Liver (tissue), 9 donors: ENCODE data around the gene NSUN5. TPM values are rescaled to one million over a fixed set of nuclear protein-coding genes. Genes with fewer than 3 reads are reported as not detected.

Source experiments
- DNase-seq: peaks from one replicate; pipeline ENCODE4 v3.0.0-alpha.2; 2017; ENCODE audit warnings: low spot score
- H3K27ac ChIP-seq, 2 donors: one replicate each; pipeline ENCODE4 v1.7.0; 2013; ENCODE audit warnings: inconsistent platforms in 2 of 2, low read length in 2 of 2, control low read depth in 1 of 2, low read depth in 1 of 2, mild to moderate bottlenecking in 1 of 2
- H3K27me3 ChIP-seq, 4 donors: one replicate each; pipeline versions ENCODE4 v1.6.1 to v1.7.0; 2013; ENCODE audit warnings: low read length in 3 of 4, inconsistent platforms in 1 of 4, mild to moderate bottlenecking in 1 of 4, moderate library complexity in 1 of 4; ENCODE audit not compliant: control insufficient read depth in 4 of 4, insufficient read depth in 4 of 4
- H3K36me3 ChIP-seq, 4 donors: one replicate each; pipeline versions ENCODE4 v1.6.1 to v1.7.0; 2013; ENCODE audit warnings: low read length in 3 of 4, mild to moderate bottlenecking in 3 of 4, low read depth in 1 of 4, moderate library complexity in 1 of 4; ENCODE audit not compliant: control insufficient read depth in 4 of 4, insufficient read depth in 3 of 4
- H3K4me1 ChIP-seq, 4 donors: one replicate each; pipeline versions ENCODE4 v1.6.1 to v1.7.0; 2013; ENCODE audit warnings: low read length in 3 of 4, mild to moderate bottlenecking in 3 of 4, moderate library complexity in 1 of 4; ENCODE audit not compliant: control insufficient read depth in 4 of 4, insufficient read depth in 4 of 4
- H3K4me3 ChIP-seq, 3 donors: one replicate each; pipeline versions ENCODE4 v1.6.1 to v1.7.0; 2013; ENCODE audit warnings: low read length in 3 of 3, control low read depth in 1 of 3, low read depth in 1 of 3, mild to moderate bottlenecking in 1 of 3
- H3K9ac ChIP-seq, 2 donors: one replicate each; pipeline ENCODE4 v1.7.0; 2013; ENCODE audit warnings: low read length in 2 of 2, mild to moderate bottlenecking in 2 of 2, moderate library complexity in 2 of 2, control low read depth in 1 of 2, low read depth in 1 of 2
- H3K9me3 ChIP-seq, 4 donors: one replicate each; pipeline versions ENCODE4 v1.6.1 to v1.7.0; 2013; ENCODE audit warnings: low read length in 3 of 4; ENCODE audit not compliant: control insufficient read depth in 4 of 4
- FOXA2 ChIP-seq: IDR thresholded peaks from 2 replicates; pipeline ENCODE4 v1.6.1; 2016; ENCODE audit warnings: antibody characterized with exemption
- GABPA ChIP-seq, 2 donors: IDR thresholded peaks in 1 of 2; conservative IDR thresholded peaks in 1 of 2; 2 replicates each; pipeline ENCODE4 v1.6.1; 2016; ENCODE audit warnings: antibody characterized with exemption in 2 of 2, mild to moderate bottlenecking in 1 of 2, moderate library complexity in 1 of 2
- HNF4A ChIP-seq, 2 donors: conservative IDR thresholded peaks; 2 replicates each; pipeline ENCODE4 v1.6.1; 2016; ENCODE audit warnings: antibody characterized with exemption in 2 of 2, mild to moderate bottlenecking in 2 of 2
- NR2F2 ChIP-seq: IDR thresholded peaks from 2 replicates; pipeline ENCODE4 v1.6.1; 2016; ENCODE audit warnings: antibody characterized with exemption
- RXRA ChIP-seq, 2 donors: IDR thresholded peaks; 2 replicates each; pipeline ENCODE4 v1.6.1; 2017 to 2018; ENCODE audit warnings: antibody characterized with exemption in 2 of 2, mild to moderate bottlenecking in 1 of 2
- SP1 ChIP-seq: IDR thresholded peaks from 2 replicates; pipeline ENCODE4 v1.6.1; 2018; ENCODE audit warnings: antibody characterized with exemption, mild to moderate bottlenecking
- TAF1 ChIP-seq: conservative IDR thresholded peaks from 2 replicates; pipeline ENCODE4 v1.6.1; 2016; ENCODE audit warnings: antibody characterized with exemption, mild to moderate bottlenecking
- WGBS: extraction: QIAGEN DNeasy Blood & Tissue Kit; methylation state at CpG from one replicate; pipeline ENCODE4 v1.1.7; 2013; 5-methylcytosine and 5-hydroxymethylcytosine counted together
- polyA plus RNA-seq, 2 donors: library from polyadenylated mRNA; stranded (reverse) in 1 of 2; unstranded in 1 of 2; fragments of 200-250 nt in 1 of 2; fragments of >200 nt in 1 of 2; fragmentation: Nextera tagmentation in 1 of 2; extraction: Ambion mirVana in 1 of 2; gene quantifications; one replicate each; pipeline versions ENCODE4 v1.2.1 to v1.2.3, GENCODE V29; 2013 to 2015
- total RNA-seq, 2 donors: library from RNA; depleted of rRNA; stranded (reverse); fragments of >200 nt; gene quantifications; one replicate each; pipeline ENCODE4 v1.2.3, GENCODE V29; 2014
- TF ChIP-seq, protein P1 (sequence below): IDR thresholded peaks from 2 replicates; pipeline ENCODE4 v1.6.1; 2016; ENCODE audit warnings: antibody characterized with exemption
- TF ChIP-seq, protein P2 (sequence below): fragments of 150-350 bp; IDR thresholded peaks from 2 replicates; pipeline ENCODE4 v1.5.1; 2017; ENCODE audit warnings: improper control_type of control experiment, low read depth, low read length; ENCODE audit not compliant: missing input control
- TF ChIP-seq, protein P3 (sequence below): IDR thresholded peaks from 2 replicates; pipeline ENCODE4 v1.6.1; 2016; ENCODE audit warnings: antibody characterized with exemption
- TF ChIP-seq, protein P4 (sequence below): IDR thresholded peaks from 2 replicates; pipeline ENCODE4 v1.6.1; 2016; ENCODE audit warnings: antibody characterized with exemption, mild to moderate bottlenecking
- donor health status: healthy.
- donor health status: healthy.
- donor health status: healthy.
- donor health status: healthy.
- donor health status: healthy.

Gene NSUN5
- total and polyA plus RNA-seq, 4 donors: 7.2 to 12.4 (median 10.3) TPM

DNA sequence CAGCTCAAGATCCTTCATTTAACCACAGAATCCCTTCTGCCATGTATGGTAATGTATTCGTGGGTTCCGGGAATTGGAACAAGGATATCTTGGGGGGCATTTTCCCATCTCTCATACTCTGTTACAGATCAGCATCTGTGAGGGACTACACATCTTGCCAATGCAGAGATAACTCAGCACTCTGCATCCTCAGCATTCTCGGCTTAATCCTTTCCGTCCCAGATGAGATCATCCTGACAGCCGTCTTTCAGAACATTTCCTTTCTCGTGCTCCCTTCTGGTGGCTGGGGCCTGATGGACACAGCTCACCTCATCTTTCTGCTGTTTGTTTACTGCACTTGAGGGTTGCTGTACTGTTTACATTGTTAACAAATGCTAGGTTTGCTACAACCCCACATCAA, 44.6 kb upstream of the NSUN5 start (continued):
- TF ChIP-seq NR2F2 (no peak), TAF1 (no peak), HNF4A (conservative IDR thresholded peaks at IDR 0.05) (no peak), FOXA2 (no peak)
- TF ChIP-seq, protein P1, sequence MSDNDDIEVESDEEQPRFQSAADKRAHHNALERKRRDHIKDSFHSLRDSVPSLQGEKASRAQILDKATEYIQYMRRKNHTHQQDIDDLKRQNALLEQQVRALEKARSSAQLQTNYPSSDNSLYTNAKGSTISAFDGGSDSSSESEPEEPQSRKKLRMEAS: no peak
- TF ChIP-seq, protein P2, sequence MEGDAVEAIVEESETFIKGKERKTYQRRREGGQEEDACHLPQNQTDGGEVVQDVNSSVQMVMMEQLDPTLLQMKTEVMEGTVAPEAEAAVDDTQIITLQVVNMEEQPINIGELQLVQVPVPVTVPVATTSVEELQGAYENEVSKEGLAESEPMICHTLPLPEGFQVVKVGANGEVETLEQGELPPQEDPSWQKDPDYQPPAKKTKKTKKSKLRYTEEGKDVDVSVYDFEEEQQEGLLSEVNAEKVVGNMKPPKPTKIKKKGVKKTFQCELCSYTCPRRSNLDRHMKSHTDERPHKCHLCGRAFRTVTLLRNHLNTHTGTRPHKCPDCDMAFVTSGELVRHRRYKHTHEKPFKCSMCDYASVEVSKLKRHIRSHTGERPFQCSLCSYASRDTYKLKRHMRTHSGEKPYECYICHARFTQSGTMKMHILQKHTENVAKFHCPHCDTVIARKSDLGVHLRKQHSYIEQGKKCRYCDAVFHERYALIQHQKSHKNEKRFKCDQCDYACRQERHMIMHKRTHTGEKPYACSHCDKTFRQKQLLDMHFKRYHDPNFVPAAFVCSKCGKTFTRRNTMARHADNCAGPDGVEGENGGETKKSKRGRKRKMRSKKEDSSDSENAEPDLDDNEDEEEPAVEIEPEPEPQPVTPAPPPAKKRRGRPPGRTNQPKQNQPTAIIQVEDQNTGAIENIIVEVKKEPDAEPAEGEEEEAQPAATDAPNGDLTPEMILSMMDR: no peak

DNA sequence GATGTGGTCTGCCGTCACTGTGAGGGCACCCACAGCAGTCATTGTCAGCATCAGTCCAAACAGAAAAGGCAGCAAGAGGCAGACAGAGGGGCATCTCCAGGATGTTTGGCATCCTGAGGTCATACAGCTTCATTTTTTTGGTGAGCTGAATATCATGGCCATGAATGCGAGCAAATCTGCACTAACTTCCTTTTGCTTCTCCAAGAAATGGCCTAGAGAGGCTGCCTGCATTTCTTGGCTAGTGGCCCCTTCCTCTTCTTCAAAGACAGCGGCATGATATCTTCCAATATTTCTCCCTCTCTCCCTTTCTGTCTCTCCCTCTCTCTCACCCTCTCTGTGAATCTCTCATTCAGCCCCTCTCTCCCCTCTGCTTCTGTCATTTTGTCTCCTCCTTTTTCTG, 44.2 kb upstream of the NSUN5 start:
- no peaks in the 10 kb centered on the region for H3K9me3 ChIP-seq
- no peaks in the 10 kb centered on the region for H3K27me3 ChIP-seq
- H3K9ac ChIP-seq: no peak overlapping the region
- 96% methylated on average over 3 of the region's 3 CpGs for WGBS
- DNase-seq: no peak
- no peak overlapping the region for H3K4me3 ChIP-seq
- TF ChIP-seq NR2F2 (no peak), RXRA (IDR thresholded peaks at IDR 0.05) (no peak), GABPA (IDR thresholded peaks at IDR 0.05 in 1 of 2, conservative IDR thresholded peaks at IDR 0.05 in 1 of 2) (no peak), SP1 (no peak), FOXA2 (no peak)
- TF ChIP-seq, protein P3, sequence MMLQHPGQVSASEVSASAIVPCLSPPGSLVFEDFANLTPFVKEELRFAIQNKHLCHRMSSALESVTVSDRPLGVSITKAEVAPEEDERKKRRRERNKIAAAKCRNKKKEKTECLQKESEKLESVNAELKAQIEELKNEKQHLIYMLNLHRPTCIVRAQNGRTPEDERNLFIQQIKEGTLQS: no peak
- TF ChIP-seq, protein P1: no peak
- TF ChIP-seq, protein P4, sequence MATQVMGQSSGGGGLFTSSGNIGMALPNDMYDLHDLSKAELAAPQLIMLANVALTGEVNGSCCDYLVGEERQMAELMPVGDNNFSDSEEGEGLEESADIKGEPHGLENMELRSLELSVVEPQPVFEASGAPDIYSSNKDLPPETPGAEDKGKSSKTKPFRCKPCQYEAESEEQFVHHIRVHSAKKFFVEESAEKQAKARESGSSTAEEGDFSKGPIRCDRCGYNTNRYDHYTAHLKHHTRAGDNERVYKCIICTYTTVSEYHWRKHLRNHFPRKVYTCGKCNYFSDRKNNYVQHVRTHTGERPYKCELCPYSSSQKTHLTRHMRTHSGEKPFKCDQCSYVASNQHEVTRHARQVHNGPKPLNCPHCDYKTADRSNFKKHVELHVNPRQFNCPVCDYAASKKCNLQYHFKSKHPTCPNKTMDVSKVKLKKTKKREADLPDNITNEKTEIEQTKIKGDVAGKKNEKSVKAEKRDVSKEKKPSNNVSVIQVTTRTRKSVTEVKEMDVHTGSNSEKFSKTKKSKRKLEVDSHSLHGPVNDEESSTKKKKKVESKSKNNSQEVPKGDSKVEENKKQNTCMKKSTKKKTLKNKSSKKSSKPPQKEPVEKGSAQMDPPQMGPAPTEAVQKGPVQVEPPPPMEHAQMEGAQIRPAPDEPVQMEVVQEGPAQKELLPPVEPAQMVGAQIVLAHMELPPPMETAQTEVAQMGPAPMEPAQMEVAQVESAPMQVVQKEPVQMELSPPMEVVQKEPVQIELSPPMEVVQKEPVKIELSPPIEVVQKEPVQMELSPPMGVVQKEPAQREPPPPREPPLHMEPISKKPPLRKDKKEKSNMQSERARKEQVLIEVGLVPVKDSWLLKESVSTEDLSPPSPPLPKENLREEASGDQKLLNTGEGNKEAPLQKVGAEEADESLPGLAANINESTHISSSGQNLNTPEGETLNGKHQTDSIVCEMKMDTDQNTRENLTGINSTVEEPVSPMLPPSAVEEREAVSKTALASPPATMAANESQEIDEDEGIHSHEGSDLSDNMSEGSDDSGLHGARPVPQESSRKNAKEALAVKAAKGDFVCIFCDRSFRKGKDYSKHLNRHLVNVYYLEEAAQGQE: no peak
- peaks cover 0 to 6% (median under 1%) of the 10 kb centered on the region in 4 donors for H3K4me1 ChIP-seq
- no peaks in the 10 kb centered on the region for H3K36me3 ChIP-seq
- H3K27ac ChIP-seq: no peak overlapping the region

DNA sequence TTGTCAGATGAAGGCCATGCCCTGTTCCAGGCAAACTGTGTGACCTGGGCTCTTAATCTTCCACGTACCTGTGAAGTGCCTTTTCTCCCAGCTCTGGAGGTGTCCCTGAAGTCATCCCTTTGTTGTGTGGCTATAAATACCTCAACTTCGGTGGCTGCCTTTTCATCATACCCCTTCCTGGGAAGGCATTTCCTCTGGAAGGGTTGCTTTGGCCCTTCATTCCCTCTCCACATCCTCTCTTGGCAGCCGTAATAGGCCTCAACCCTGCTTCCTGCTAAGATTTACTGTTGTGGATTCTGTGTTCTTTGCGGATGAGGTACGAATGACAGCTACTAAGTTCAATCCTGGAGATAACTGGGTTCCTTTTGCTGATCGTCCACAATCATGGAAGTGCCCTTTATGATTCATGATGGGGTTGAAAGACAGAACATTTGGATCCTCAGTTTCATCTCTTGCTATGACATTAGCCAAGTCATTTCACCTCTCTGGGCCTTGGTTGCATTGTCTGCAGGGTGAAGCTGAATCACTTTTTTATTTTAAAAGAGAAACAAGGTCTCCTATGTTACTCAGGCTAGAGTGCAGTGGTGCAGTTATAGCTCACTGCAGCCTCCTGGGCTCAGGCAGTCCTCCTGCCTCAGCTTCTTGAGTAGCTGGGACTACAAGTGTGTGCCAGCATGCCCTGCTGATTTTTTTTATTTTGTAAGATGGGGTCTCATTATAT, 43.0 kb upstream of the NSUN5 start:
- no peaks in the 10 kb centered on the region for H3K36me3 ChIP-seq
- DNase-seq: no peak
- no peak overlapping the region for H3K27ac ChIP-seq
- 74% methylated on average over 6 of the region's 6 CpGs for WGBS
- peaks cover 0 to 5% (median 0%) of the 10 kb centered on the region in 4 donors for H3K4me1 ChIP-seq
- no peaks in the 10 kb centered on the region for H3K9me3 ChIP-seq
- H3K4me3 ChIP-seq: no peak overlapping the region
- TF ChIP-seq NR2F2: peak; percentile 45
- TF ChIP-seq, protein P3: no peak
- no peak overlapping the region for H3K9ac ChIP-seq
- no peaks in the 10 kb centered on the region for H3K27me3 ChIP-seq
